ENCODE results near the gene FNDC8.
"Not testable (repeated sequence)": the region's sequence is repeated elsewhere in the genome, so short reads cannot be mapped to it uniquely, and the experiment has no call there.

FNDC8 gene

GRCh38 chr17:35095741-35096140, 25.7 kb upstream of the FNDC8 start:
- DNase-seq (ENCODE audit: low read depth): no peak

GRCh38 chr17:35097776-35098175, 23.6 kb upstream of the FNDC8 start:
- no peak for DNase-seq (ENCODE audit: low read depth)

GRCh38 chr17:35099908-35100307, 21.5 kb upstream of the FNDC8 start:
- no peak for DNase-seq (ENCODE audit: low read depth)

- DNase-seq (ENCODE audit: low read depth): no peak
Observed at GRCh38 chr17:35101036-35101435, 20.4 kb upstream of the FNDC8 start.

- no peak for DNase-seq (ENCODE audit: low read depth)
Observed at GRCh38 chr17:35101725-35102124, 19.7 kb upstream of the FNDC8 start.

GRCh38 chr17:35103271-35103670, 18.1 kb upstream of the FNDC8 start:
- DNase-seq (ENCODE audit: low read depth): no peak

- no peak for DNase-seq (ENCODE audit: low read depth)
Observed at GRCh38 chr17:35104844-35105450, 16.5 kb upstream of the FNDC8 start.

GRCh38 chr17:35110791-35111190, 10.6 kb upstream of the FNDC8 start:
- not testable (repeated sequence) for DNase-seq (ENCODE audit: low read depth)

GRCh38 chr17:35116845-35117244, 4.6 kb upstream of the FNDC8 start:
- DNase-seq (ENCODE audit: low read depth): no peak

GRCh38 chr17:35117984-35118383, 3.4 kb upstream of the FNDC8 start:
- no peak for DNase-seq (ENCODE audit: low read depth)

GRCh38 chr17:35119370-35120165, 1.8 kb upstream of the FNDC8 start, which contains the start of gene RAD51D:
RAD51D (minus strand) TSS chr17:35119860; CDS start chr17:35119613, 247 bp downstream.
- DNase-seq (ENCODE audit: low read depth): peak; percentile 14

- DNase-seq (ENCODE audit: low read depth): no peak
Observed at GRCh38 chr17:35127751-35128514, 6.5 kb downstream of the FNDC8 start.

- DNase-seq (ENCODE audit: low read depth): no peak
Observed at GRCh38 chr17:35129154-35129972, 7.9 kb downstream of the FNDC8 start.

- no peak for DNase-seq (ENCODE audit: low read depth)
Observed at GRCh38 chr17:35129973-35130351, 8.5 kb downstream of the FNDC8 start.

- DNase-seq (ENCODE audit: low read depth): no peak
Observed at GRCh38 chr17:35130392-35130791, 9.0 kb downstream of the FNDC8 start.

- no peak for DNase-seq (ENCODE audit: low read depth)
Observed at GRCh38 chr17:35132099-35132498, 10.7 kb downstream of the FNDC8 start.

- DNase-seq (ENCODE audit: low read depth): no peak
Observed at GRCh38 chr17:35132816-35133550, 11.6 kb downstream of the FNDC8 start.

- DNase-seq (ENCODE audit: low read depth): no peak
Observed at GRCh38 chr17:35135322-35135721, 13.9 kb downstream of the FNDC8 start.

GRCh38 chr17:35138218-35138617, 16.8 kb downstream of the FNDC8 start:
- no peak for DNase-seq (ENCODE audit: low read depth)

- peak; percentile 20 for DNase-seq (ENCODE audit: low read depth)
Observed at GRCh38 chr17:35141681-35142466, 20.5 kb downstream of the FNDC8 start, which contains the start of gene NLE1. NLE1 (minus strand) TSS chr17:35142303; CDS start chr17:35142275, 28 bp downstream.

All from HS-27A (cell line).